HepG2 (cell line): Measurements from ENCODE around the gene MTA1.

Experiments used
- BRCA1 ChIP-seq: sonication (generic); formaldehyde crosslinking; IDR thresholded peaks from 2 replicates; pipeline ENCODE4 v1.4.0; 2020; ENCODE audit warnings: missing genetic modification reagents
- CTCF ChIP-seq: sonication (generic); formaldehyde crosslinking; IDR thresholded peaks from 2 replicates; pipeline ENCODE4 v1.5.0; 2020; ENCODE audit warnings: mild to moderate bottlenecking, missing genetic modification reagents, moderate library complexity
- YEATS4 ChIP-seq: sonication (generic); formaldehyde crosslinking; IDR thresholded peaks from 2 replicates; pipeline ENCODE4 v1.4.0; 2020; ENCODE audit warnings: missing genetic modification reagents, borderline replicate concordance
- ZNF274 ChIP-seq: sonication (generic); formaldehyde crosslinking; IDR thresholded peaks from 2 replicates; pipeline ENCODE4 v1.5.1; 2020; ENCODE audit warnings: mild to moderate bottlenecking, missing genetic modification reagents
- ZNF652 ChIP-seq: IDR thresholded peaks from 2 replicates; pipeline ENCODE4 v1.6.1; 2016; ENCODE audit warnings: low read depth, borderline replicate concordance
- ZZZ3 ChIP-seq: sonication (generic); formaldehyde crosslinking; IDR thresholded peaks from 2 replicates; pipeline ENCODE4 v1.4.0; 2020; ENCODE audit warnings: missing genetic modification reagents, mild to moderate bottlenecking, borderline replicate concordance
- TF ChIP-seq, protein P1 (sequence below): sonication (generic); formaldehyde crosslinking; IDR thresholded peaks from 2 replicates; pipeline ENCODE4 v1.5.1; 2020; ENCODE audit warnings: mild to moderate bottlenecking, missing genetic modification reagents, moderate library complexity

DNA sequence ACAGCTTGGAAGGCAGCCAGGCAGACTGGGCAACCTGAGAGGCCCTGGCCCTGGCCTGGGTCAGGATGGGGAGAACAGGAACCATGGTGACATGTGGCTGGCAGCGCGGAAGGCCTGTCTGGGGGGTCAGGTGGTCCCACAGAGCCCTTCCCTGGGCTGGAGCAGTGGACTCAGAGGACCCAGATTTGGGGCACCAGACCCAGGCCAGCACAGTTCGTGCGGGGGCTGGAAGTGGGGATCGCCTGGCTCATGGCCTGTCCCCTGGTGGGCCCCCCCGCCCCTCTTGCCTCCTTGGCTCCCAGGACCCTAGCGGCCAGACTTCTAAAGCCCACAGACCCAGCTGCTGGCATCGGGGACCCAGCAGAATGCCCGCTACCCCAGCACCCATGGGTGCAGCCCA is 21.4 kb downstream of the MTA1 start:
- TF ChIP-seq ZZZ3 (CRISPR knock-in tag) (no peak), CTCF (CRISPR knock-in tag) (no peak), BRCA1 (CRISPR knock-in tag) (no peak), ZNF652 (CRISPR knock-in tag) (no peak), ZNF274 (no peak), YEATS4 (CRISPR knock-in tag) (no peak)
- TF ChIP-seq, protein P1, sequence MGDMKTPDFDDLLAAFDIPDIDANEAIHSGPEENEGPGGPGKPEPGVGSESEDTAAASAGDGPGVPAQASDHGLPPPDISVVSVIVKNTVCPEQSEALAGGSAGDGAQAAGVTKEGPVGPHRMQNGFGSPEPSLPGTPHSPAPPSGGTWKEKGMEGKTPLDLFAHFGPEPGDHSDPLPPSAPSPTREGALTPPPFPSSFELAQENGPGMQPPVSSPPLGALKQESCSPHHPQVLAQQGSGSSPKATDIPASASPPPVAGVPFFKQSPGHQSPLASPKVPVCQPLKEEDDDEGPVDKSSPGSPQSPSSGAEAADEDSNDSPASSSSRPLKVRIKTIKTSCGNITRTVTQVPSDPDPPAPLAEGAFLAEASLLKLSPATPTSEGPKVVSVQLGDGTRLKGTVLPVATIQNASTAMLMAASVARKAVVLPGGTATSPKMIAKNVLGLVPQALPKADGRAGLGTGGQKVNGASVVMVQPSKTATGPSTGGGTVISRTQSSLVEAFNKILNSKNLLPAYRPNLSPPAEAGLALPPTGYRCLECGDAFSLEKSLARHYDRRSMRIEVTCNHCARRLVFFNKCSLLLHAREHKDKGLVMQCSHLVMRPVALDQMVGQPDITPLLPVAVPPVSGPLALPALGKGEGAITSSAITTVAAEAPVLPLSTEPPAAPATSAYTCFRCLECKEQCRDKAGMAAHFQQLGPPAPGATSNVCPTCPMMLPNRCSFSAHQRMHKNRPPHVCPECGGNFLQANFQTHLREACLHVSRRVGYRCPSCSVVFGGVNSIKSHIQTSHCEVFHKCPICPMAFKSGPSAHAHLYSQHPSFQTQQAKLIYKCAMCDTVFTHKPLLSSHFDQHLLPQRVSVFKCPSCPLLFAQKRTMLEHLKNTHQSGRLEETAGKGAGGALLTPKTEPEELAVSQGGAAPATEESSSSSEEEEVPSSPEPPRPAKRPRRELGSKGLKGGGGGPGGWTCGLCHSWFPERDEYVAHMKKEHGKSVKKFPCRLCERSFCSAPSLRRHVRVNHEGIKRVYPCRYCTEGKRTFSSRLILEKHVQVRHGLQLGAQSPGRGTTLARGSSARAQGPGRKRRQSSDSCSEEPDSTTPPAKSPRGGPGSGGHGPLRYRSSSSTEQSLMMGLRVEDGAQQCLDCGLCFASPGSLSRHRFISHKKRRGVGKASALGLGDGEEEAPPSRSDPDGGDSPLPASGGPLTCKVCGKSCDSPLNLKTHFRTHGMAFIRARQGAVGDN (CRISPR knock-in tag): no peak
